ENCODE results near the gene ZNF407. TPM values are rescaled to one million over a fixed set of nuclear protein-coding genes. Genes with fewer than 3 reads are reported as not detected.

Gene ZNF407
- polyA plus RNA-seq, 3 donors from 2014 or later, result 1.5 to 4.7 (median 1.5) TPM

GRCh38 chr18:74714791-74715190 lies 117.1 kb downstream of the ZNF407 start:
- Mint-ChIP-seq H3K27ac (no peak overlapping the region), H3K9me3 (peaks cover 0 to 2% (median 0%) of the 10 kb centered on the region in 6 donors), H3K4me3 (no peak overlapping the region), H3K4me1 (peaks cover 2 to 3% of the 10 kb centered on the region in 2 donors), H3K27me3 (ENCODE audit: low read depth in 3 of 3) (no peaks in the 10 kb centered on the region), H3K36me3 (peaks cover 0 to 3% (median 0%) of the 10 kb centered on the region in 3 donors)
- no peak for DNase-seq

- H3K27ac Mint-ChIP-seq, result no peak overlapping the region
- H3K4me3 Mint-ChIP-seq, result no peak overlapping the region
- H3K27me3 Mint-ChIP-seq (ENCODE audit: low read depth in 3 of 3), result no peaks in the 10 kb centered on the region
- peaks cover 0 to 2% (median 0%) of the 10 kb centered on the region in 6 donors for H3K9me3 Mint-ChIP-seq
- H3K36me3 Mint-ChIP-seq, result peaks cover 0 to 5% (median 0%) of the 10 kb centered on the region in 3 donors
- H3K4me1 Mint-ChIP-seq, result peaks cover 2 to 8% of the 10 kb centered on the region in 2 donors
- DNase-seq, result no peak
Observed at GRCh38 chr18:74715306-74715705, 117.6 kb downstream of the ZNF407 start.

GRCh38 chr18:74715865-74716712 lies 118.4 kb downstream of the ZNF407 start:
- Mint-ChIP-seq H3K36me3 (peaks cover 0 to 5% (median 0%) of the 10 kb centered on the region in 3 donors), H3K27ac (no peak overlapping the region), H3K9me3 (peaks cover 0 to 2% (median 0%) of the 10 kb centered on the region in 6 donors), H3K4me3 (no peak overlapping the region), H3K4me1 (peaks cover 7 to 16% of the 10 kb centered on the region in 2 donors), H3K27me3 (ENCODE audit: low read depth in 3 of 3) (peaks cover 0 to 2% (median 0%) of the 10 kb centered on the region in 3 donors)
- DNase-seq, result no peak

GRCh38 chr18:74718312-74718711 lies 120.6 kb downstream of the ZNF407 start:
- Mint-ChIP-seq H3K9me3 (peaks cover 0 to 2% (median 0%) of the 10 kb centered on the region in 6 donors), H3K4me1 (peaks cover 20 to 38% of the 10 kb centered on the region in 2 donors), H3K27ac (no peak overlapping the region), H3K4me3 (no peak overlapping the region), H3K27me3 (ENCODE audit: low read depth in 3 of 3) (peaks cover 0 to 2% (median 0%) of the 10 kb centered on the region in 3 donors), H3K36me3 (peaks cover 0 to 5% (median 0%) of the 10 kb centered on the region in 3 donors)
- DNase-seq, result no peak

- Mint-ChIP-seq H3K4me3 (peak overlapping the region in 1 of 5 donors; percentile 45), H3K36me3 (peaks cover 0 to 5% (median 4%) of the 10 kb centered on the region in 3 donors), H3K27me3 (ENCODE audit: low read depth in 3 of 3) (peaks cover 0 to 2% (median 0%) of the 10 kb centered on the region in 3 donors), H3K9me3 (peaks cover 0 to 2% (median 0%) of the 10 kb centered on the region in 6 donors), H3K27ac (peak overlapping the region in 2 of 6 donors; percentile 18 to 22), H3K4me1 (peaks cover 25 to 42% of the 10 kb centered on the region in 2 donors)
- no peak for DNase-seq
Observed at GRCh38 chr18:74722237-74722636, 124.6 kb downstream of the ZNF407 start.

- peaks cover 0 to 2% (median 0%) of the 10 kb centered on the region in 3 donors for H3K27me3 Mint-ChIP-seq (ENCODE audit: low read depth in 3 of 3)
- no peaks in the 10 kb centered on the region for H3K9me3 Mint-ChIP-seq
- DNase-seq, result no peak
- no peak overlapping the region for H3K27ac Mint-ChIP-seq
- H3K36me3 Mint-ChIP-seq, result peaks cover 8 to 14% (median 9%) of the 10 kb centered on the region in 3 donors
- no peak overlapping the region for H3K4me3 Mint-ChIP-seq
- H3K4me1 Mint-ChIP-seq, result peaks cover 25 to 42% of the 10 kb centered on the region in 2 donors
Observed at GRCh38 chr18:74724186-74724585, 126.5 kb downstream of the ZNF407 start.

GRCh38 chr18:74725690-74726089 lies 128.0 kb downstream of the ZNF407 start:
- H3K9me3 Mint-ChIP-seq, result no peaks in the 10 kb centered on the region
- H3K27ac Mint-ChIP-seq, result no peak overlapping the region
- H3K27me3 Mint-ChIP-seq (ENCODE audit: low read depth in 3 of 3), result no peaks in the 10 kb centered on the region
- peaks cover 8 to 13% (median 12%) of the 10 kb centered on the region in 3 donors for H3K36me3 Mint-ChIP-seq
- H3K4me1 Mint-ChIP-seq, result peaks cover 21 to 30% of the 10 kb centered on the region in 2 donors
- H3K4me3 Mint-ChIP-seq, result no peak overlapping the region
- no peak for DNase-seq

- Mint-ChIP-seq H3K36me3 (peaks cover 12 to 13% (median 12%) of the 10 kb centered on the region in 3 donors), H3K9me3 (no peaks in the 10 kb centered on the region), H3K27me3 (ENCODE audit: low read depth in 3 of 3) (no peaks in the 10 kb centered on the region), H3K4me1 (peaks cover 1 to 4% of the 10 kb centered on the region in 2 donors), H3K4me3 (no peak overlapping the region), H3K27ac (peak overlapping the region in 2 of 6 donors; percentile 56 to 68)
- no peak for DNase-seq
Observed at GRCh38 chr18:74728586-74728985, 130.9 kb downstream of the ZNF407 start.

GRCh38 chr18:74731097-74731496 lies 133.4 kb downstream of the ZNF407 start:
- no peaks in the 10 kb centered on the region for H3K9me3 Mint-ChIP-seq
- H3K36me3 Mint-ChIP-seq, result peaks cover 13 to 20% (median 16%) of the 10 kb centered on the region in 3 donors
- no peak for DNase-seq
- H3K27me3 Mint-ChIP-seq (ENCODE audit: low read depth in 3 of 3), result no peaks in the 10 kb centered on the region
- peaks cover 0 to 4% of the 10 kb centered on the region in 2 donors for H3K4me1 Mint-ChIP-seq
- no peak overlapping the region for H3K27ac Mint-ChIP-seq
- H3K4me3 Mint-ChIP-seq, result no peak overlapping the region

GRCh38 chr18:74732380-74732779 lies 134.7 kb downstream of the ZNF407 start:
- Mint-ChIP-seq H3K4me3 (no peak overlapping the region), H3K36me3 (peaks cover 10 to 20% (median 13%) of the 10 kb centered on the region in 3 donors), H3K27ac (no peak overlapping the region), H3K4me1 (no peaks in the 10 kb centered on the region), H3K27me3 (ENCODE audit: low read depth in 3 of 3) (no peaks in the 10 kb centered on the region), H3K9me3 (no peaks in the 10 kb centered on the region)
- DNase-seq, result no peak

GRCh38 chr18:74733598-74733997 lies 135.9 kb downstream of the ZNF407 start:
- no peaks in the 10 kb centered on the region for H3K4me1 Mint-ChIP-seq
- no peak for DNase-seq
- no peak overlapping the region for H3K4me3 Mint-ChIP-seq
- H3K9me3 Mint-ChIP-seq, result no peaks in the 10 kb centered on the region
- H3K36me3 Mint-ChIP-seq, result peaks cover 6 to 13% (median 7%) of the 10 kb centered on the region in 3 donors
- H3K27me3 Mint-ChIP-seq (ENCODE audit: low read depth in 3 of 3), result peaks cover 0 to 2% (median 0%) of the 10 kb centered on the region in 3 donors
- H3K27ac Mint-ChIP-seq, result no peak overlapping the region

GRCh38 chr18:74734013-74734444 lies 136.4 kb downstream of the ZNF407 start:
- Mint-ChIP-seq H3K9me3 (no peaks in the 10 kb centered on the region), H3K27ac (peak overlapping the region in 2 of 6 donors; percentile 36 to 66), H3K27me3 (ENCODE audit: low read depth in 3 of 3) (peaks cover 0 to 2% (median 0%) of the 10 kb centered on the region in 3 donors), H3K4me3 (no peak overlapping the region), H3K4me1 (no peaks in the 10 kb centered on the region), H3K36me3 (peaks cover 5 to 12% (median 7%) of the 10 kb centered on the region in 3 donors)
- DNase-seq, result no peak

GRCh38 chr18:74739926-74740325 lies 142.3 kb downstream of the ZNF407 start:
- Mint-ChIP-seq H3K9me3 (no peaks in the 10 kb centered on the region), H3K27ac (no peak overlapping the region), H3K4me1 (peaks cover 3 to 12% of the 10 kb centered on the region in 2 donors), H3K27me3 (ENCODE audit: low read depth in 3 of 3) (peaks cover 0 to 2% (median 0%) of the 10 kb centered on the region in 3 donors), H3K4me3 (no peak overlapping the region), H3K36me3 (peaks cover 0 to 4% (median 3%) of the 10 kb centered on the region in 3 donors)
- DNase-seq, result no peak
